BJ (cell line): Measurements from ENCODE around the gene SSRP1. TPM values are rescaled to one million over a fixed set of nuclear protein-coding genes. Genes with fewer than 3 reads are reported as not detected.

ENCODE experiments used
- CTCF ChIA-PET: fragments of 350-600 bp; formaldehyde crosslinking; extraction: SDS; loops from one replicate; lab custom pipeline; 2021; ENCODE audit warnings: antibody characterized with exemption, inconsistent platforms; lab: Yijun Ruan, JAX
- POLR2A ChIA-PET: fragments of 300-600 bp; sonication (Branson Sonifier 250); formaldehyde crosslinking; extraction: SDS; loops from one replicate; lab custom pipeline; 2021; ENCODE audit warnings: antibody characterized with exemption; lab: Charles Lee
- DNase-seq: peaks from one replicate; pipeline ENCODE4 v3.0.0-alpha.2; 2011; ENCODE audit warnings: low read depth
- H3K27me3 ChIP-seq: 2 replicates; pipeline ENCODE4 v1.6.0; 2011; ENCODE audit warnings: low read length; ENCODE audit not compliant: control insufficient read depth, insufficient read depth
- H3K36me3 ChIP-seq: 2 replicates; pipeline ENCODE4 v1.5.1; 2011; ENCODE audit warnings: low read length; ENCODE audit not compliant: control insufficient read depth, insufficient read depth
- H3K4me3 ChIP-seq: 2 replicates; pipeline ENCODE4 v1.5.1; 2011; ENCODE audit warnings: low read depth, mild to moderate bottlenecking, control low read depth, low read length
- CTCF ChIP-seq: IDR thresholded peaks from 2 replicates; pipeline ENCODE4 v1.5.1; 2011; ENCODE audit warnings: low read depth, mild to moderate bottlenecking, control low read depth, inconsistent platforms, low read length, moderate library complexity; ENCODE audit not compliant: insufficient read depth
- polyA minus RNA-seq: library from RNA; depleted of rRNA, polyadenylated mRNA; stranded (reverse); fragments of >200 nt; gene quantifications from 2 replicates; pipeline ENCODE4 v1.2.3, GENCODE V29; 2011; rRNA and poly(A)+ RNA removed
- polyA plus RNA-seq: library from polyadenylated mRNA; depleted of rRNA; stranded (reverse); fragments of >200 nt; gene quantifications from 2 replicates; pipeline ENCODE4 v1.2.3, GENCODE V29; 2011; rRNA removed

SSRP1 gene
- polyA plus RNA-seq (100 and 102 TPM in 2 replicates), polyA minus RNA-seq (83.1 and 90.6 TPM in 2 replicates)

- CTCF ChIA-PET: interaction anchor here (1.3 to 2.3 kb wide), 2 partner anchors 9 to 10 kb away, joined by 4 to 7 read pairs; no protein-coding TSS in a partner anchor
- DNase-seq: no peak
Measured at GRCh38 chr11:57335343-57336110, at the start of gene SSRP1. TSS of gene SSRP1 (minus strand) at chr11:57335892. CDS start at chr11:57335121, 771 bp downstream.

GRCh38 chr11:57380975-57381374 lies 45.3 kb upstream of the SSRP1 start, which contains the start of gene PRG3:
TSS of gene PRG3 (minus strand) at chr11:57381150. CDS start at chr11:57380708, 442 bp downstream.
- no peaks in the 10 kb centered on the region for H3K36me3 ChIP-seq
- no peak for TF ChIP-seq CTCF
- no peak for DNase-seq
- CTCF ChIA-PET: no interaction called here
- H3K27me3 ChIP-seq: peaks cover 6% of the 10 kb centered on the region
- POLR2A ChIA-PET: no interaction called here
- no peak within 1 kb of the TSS for H3K4me3 ChIP-seq

More at GRCh38 chr11:57335343-57336110, at the start of gene SSRP1:
- no peak for TF ChIP-seq CTCF
- Histone ChIP-seq H3K36me3 (peaks cover 20% of the 10 kb centered on the region), H3K4me3 (peak within 1 kb of the TSS; percentile 89), H3K27me3 (no peaks in the 10 kb centered on the region; the same call in 1 of the 2 replicates)
- POLR2A ChIA-PET: interaction anchor here (0.5 to 0.6 kb wide), 2 partner anchors 56 to 314 kb away, joined by 3 read pairs; no protein-coding TSS in a partner anchor

- TF ChIP-seq CTCF: no peak
- POLR2A ChIA-PET: no interaction called here
- DNase-seq: no peak
- CTCF ChIA-PET: interaction anchor here (0.9 to 1.3 kb wide), 3 partner anchors 9 to 131 kb away, joined by 3 to 5 read pairs (median 3); no protein-coding TSS in a partner anchor
- Histone ChIP-seq H3K27me3 (peaks cover 5% of the 10 kb centered on the region), H3K4me3 (no peak overlapping the region), H3K36me3 (no peaks in the 10 kb centered on the region)
Measured at GRCh38 chr11:57379732-57380131, 44.0 kb upstream of the SSRP1 start.

- no peak for DNase-seq
- Histone ChIP-seq H3K4me3 (no peak overlapping the region), H3K36me3 (no peaks in the 10 kb centered on the region), H3K27me3 (peaks cover 4% of the 10 kb centered on the region)
- no peak for TF ChIP-seq CTCF
- ChIA-PET CTCF (no interaction called here), POLR2A (no interaction called here)
Measured at GRCh38 chr11:57378186-57378585, 42.5 kb upstream of the SSRP1 start.

GRCh38 chr11:57377107-57377506 lies 41.4 kb upstream of the SSRP1 start:
- Histone ChIP-seq H3K36me3 (no peaks in the 10 kb centered on the region), H3K27me3 (peaks cover 4% of the 10 kb centered on the region), H3K4me3 (no peak overlapping the region)
- ChIA-PET POLR2A (no interaction called here), CTCF (no interaction called here)
- no peak for DNase-seq
- no peak for TF ChIP-seq CTCF
